Mucosa of stomach (tissue), 1 donor: ENCODE results near the gene CDX4.

Source experiments
- H3K27me3 ChIP-seq: one replicate; pipeline ENCODE4 v1.7.0; 2013; ENCODE audit warnings: mild to moderate bottlenecking, low read length; ENCODE audit not compliant: control insufficient read depth, insufficient read depth
- H3K36me3 ChIP-seq: one replicate; pipeline ENCODE4 v1.7.0; 2013; ENCODE audit warnings: low read length; ENCODE audit not compliant: control insufficient read depth, insufficient read depth
- H3K4me1 ChIP-seq: one replicate; pipeline ENCODE4 v1.7.0; 2013; ENCODE audit warnings: mild to moderate bottlenecking, low read length; ENCODE audit not compliant: control insufficient read depth, insufficient read depth
- H3K4me3 ChIP-seq: one replicate; pipeline ENCODE4 v1.7.0; 2013; ENCODE audit warnings: low read length
- H3K9ac ChIP-seq: one replicate; pipeline ENCODE4 v1.7.0; 2013; ENCODE audit warnings: mild to moderate bottlenecking, low read length, moderate library complexity
- H3K9me3 ChIP-seq: one replicate; pipeline ENCODE4 v1.7.0; 2013; ENCODE audit warnings: mild to moderate bottlenecking, low read length, moderate library complexity; ENCODE audit not compliant: control insufficient read depth
- donor health status: Pancreatic carcinoma.

The CDX4 gene, protein sequence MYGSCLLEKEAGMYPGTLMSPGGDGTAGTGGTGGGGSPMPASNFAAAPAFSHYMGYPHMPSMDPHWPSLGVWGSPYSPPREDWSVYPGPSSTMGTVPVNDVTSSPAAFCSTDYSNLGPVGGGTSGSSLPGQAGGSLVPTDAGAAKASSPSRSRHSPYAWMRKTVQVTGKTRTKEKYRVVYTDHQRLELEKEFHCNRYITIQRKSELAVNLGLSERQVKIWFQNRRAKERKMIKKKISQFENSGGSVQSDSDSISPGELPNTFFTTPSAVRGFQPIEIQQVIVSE

DNA sequence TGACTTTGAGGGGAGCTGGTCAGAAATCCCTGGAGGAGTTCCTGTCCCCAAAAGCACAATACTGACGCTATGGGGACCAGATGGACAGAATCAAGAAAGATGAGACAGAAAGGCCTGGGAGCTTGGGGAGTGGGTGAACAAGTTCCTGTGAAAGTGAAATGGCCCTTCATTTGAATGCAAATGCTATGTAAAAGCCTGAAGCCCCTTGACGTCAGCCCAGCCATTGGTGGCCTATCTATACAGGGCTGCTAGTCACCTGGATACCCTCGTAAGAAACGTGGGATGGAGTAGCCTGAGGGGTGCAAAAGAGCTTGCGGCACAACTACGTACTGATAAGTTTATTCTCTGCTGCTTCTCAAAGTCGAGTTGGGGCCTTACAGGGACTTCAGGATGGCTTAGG lies at the start of gene CDX4:
TSS of gene CDX4 (plus strand) at position 223 of the 400 bp plus-strand sequence. CDS start 201 bp downstream, outside the sequence.
- no peaks in the 10 kb centered on the region for H3K36me3 ChIP-seq
- H3K27me3 ChIP-seq: peaks cover 18% of the 10 kb centered on the region
- no peaks in the 10 kb centered on the region for H3K4me1 ChIP-seq
- no peak within 1 kb of the TSS for H3K9ac ChIP-seq
- H3K9me3 ChIP-seq: no peaks in the 10 kb centered on the region
- no peak within 1 kb of the TSS for H3K4me3 ChIP-seq

DNA sequence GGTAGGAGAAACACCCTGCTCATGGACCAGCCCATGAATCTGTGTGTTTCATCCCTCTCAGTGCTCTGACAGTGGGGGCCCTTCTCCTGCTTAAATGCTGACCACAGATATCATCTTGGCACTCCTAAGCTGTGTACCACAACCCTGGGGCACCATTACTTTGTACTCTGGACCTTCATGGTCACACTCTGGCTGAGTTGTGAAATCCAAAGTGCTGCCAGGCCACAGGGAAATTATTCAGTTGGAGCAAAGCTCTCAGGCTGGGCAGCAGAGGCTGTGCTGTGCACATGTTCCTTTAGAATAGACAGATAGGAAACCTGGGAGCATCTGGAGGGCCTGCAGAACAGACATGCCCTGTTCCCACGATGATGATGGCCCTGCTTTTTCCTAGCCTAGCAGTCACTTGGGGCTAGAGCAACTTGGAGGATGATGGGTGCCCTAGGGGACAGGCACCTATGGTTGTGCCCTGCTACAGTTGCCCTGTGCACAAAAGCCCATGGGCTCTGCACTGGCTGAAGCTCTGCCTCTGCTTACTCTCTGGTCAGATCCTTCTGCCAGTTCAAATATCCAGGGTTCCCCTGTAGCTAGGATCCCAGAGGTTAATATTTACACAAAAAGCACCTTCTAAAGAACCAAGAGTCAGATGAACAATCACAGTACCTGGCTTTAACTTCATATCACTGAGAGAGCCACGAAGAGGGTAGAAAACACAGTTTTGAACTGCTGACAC lies 48.5 kb upstream of the CDX4 start:
- Histone ChIP-seq H3K4me3 (no peak overlapping the region), H3K9me3 (no peaks in the 10 kb centered on the region), H3K27me3 (no peaks in the 10 kb centered on the region), H3K36me3 (no peaks in the 10 kb centered on the region), H3K4me1 (no peaks in the 10 kb centered on the region), H3K9ac (no peak overlapping the region)

- Histone ChIP-seq H3K4me1 (no peaks in the 10 kb centered on the region), H3K4me3 (no peak overlapping the region), H3K9ac (no peak overlapping the region), H3K9me3 (no peaks in the 10 kb centered on the region), H3K27me3 (no peaks in the 10 kb centered on the region), H3K36me3 (no peaks in the 10 kb centered on the region)
Measured at GRCh38 chrX:73400136-73400748, 46.6 kb upstream of the CDX4 start.

DNA sequence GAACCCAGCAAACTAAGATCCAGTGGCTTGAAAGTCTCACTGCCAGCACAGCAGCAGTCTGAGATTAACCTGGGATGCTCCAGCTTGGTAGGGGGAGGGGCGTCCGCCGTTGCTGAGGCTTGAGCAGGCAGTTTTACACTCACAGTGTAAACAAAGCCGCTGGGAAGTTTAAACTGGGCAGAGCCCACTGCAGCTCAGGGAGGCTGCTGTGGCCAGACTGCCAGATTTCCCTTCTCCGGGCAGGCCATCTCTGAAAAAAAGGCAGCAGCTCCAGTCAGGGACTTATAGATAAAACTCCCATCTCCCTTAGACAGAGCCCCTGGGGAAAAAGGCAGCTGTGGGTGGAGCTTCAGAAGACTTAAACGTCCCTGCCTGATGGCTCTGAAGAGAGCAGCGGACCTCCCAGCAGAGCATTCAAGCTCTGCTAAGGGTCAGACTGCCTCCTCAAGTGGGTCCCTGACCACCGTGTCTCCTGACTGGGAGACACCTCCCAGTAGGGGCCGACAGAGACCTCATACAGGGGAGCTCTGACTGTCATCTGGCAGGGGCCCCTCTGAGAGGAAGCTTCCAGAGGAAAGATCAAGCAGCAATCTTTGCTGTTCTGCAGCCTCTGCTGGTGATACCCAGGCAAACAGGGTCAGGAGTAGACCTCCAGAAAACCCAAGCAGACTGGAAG lies 45.1 kb upstream of the CDX4 start:
- Histone ChIP-seq H3K27me3 (no peaks in the 10 kb centered on the region), H3K36me3 (no peaks in the 10 kb centered on the region), H3K9ac (no peak overlapping the region), H3K4me3 (no peak overlapping the region), H3K4me1 (no peaks in the 10 kb centered on the region), H3K9me3 (no peaks in the 10 kb centered on the region)

- Histone ChIP-seq H3K4me3 (no peak overlapping the region), H3K27me3 (no peaks in the 10 kb centered on the region), H3K9ac (no peak overlapping the region), H3K4me1 (no peaks in the 10 kb centered on the region), H3K9me3 (no peaks in the 10 kb centered on the region), H3K36me3 (no peaks in the 10 kb centered on the region)
Measured at GRCh38 chrX:73412930-73413329, 33.9 kb upstream of the CDX4 start.

- H3K4me1 ChIP-seq: no peaks in the 10 kb centered on the region
- H3K36me3 ChIP-seq: no peaks in the 10 kb centered on the region
- H3K27me3 ChIP-seq: peaks cover 18% of the 10 kb centered on the region
- H3K9ac ChIP-seq: no peak overlapping the region
- H3K9me3 ChIP-seq: no peaks in the 10 kb centered on the region
- H3K4me3 ChIP-seq: no peak overlapping the region
Measured at GRCh38 chrX:73447311-73447794, 500 bp downstream of the CDX4 start.

DNA sequence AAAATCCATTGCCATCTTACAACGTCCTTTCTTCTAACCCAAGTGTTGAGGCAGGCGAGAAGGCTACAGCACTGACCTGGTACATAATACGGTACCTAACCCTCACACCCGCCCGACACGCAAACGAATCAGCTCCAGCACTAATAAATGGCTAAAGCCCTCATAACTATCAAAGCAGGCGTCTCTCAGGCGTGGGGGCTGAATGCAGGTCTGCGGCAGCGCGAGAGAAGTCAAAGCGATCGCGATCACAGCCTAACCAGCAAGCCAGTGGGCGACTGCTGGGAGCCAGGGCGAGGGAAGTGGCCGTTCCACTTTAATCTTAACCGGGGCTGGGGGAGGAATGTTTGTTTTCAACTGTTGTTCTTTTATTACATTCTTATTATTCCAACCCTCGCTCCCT lies 1.5 kb downstream of the CDX4 start:
- H3K27me3 ChIP-seq: peaks cover 18% of the 10 kb centered on the region
- no peaks in the 10 kb centered on the region for H3K36me3 ChIP-seq
- H3K4me3 ChIP-seq: no peak overlapping the region

GRCh38 chrX:73455171-73455570 lies 8.3 kb downstream of the CDX4 start:
- no peaks in the 10 kb centered on the region for H3K27me3 ChIP-seq
- no peak overlapping the region for H3K9ac ChIP-seq
- H3K36me3 ChIP-seq: no peaks in the 10 kb centered on the region
- no peaks in the 10 kb centered on the region for H3K4me1 ChIP-seq
- no peaks in the 10 kb centered on the region for H3K9me3 ChIP-seq
- no peak overlapping the region for H3K4me3 ChIP-seq

More for the DNA sequence above, 1.5 kb downstream of the CDX4 start:
- Histone ChIP-seq H3K9ac (no peak overlapping the region), H3K9me3 (no peaks in the 10 kb centered on the region), H3K4me1 (no peaks in the 10 kb centered on the region)

- no peaks in the 10 kb centered on the region for H3K4me1 ChIP-seq
- H3K27me3 ChIP-seq: no peaks in the 10 kb centered on the region
- no peak overlapping the region for H3K4me3 ChIP-seq
- no peaks in the 10 kb centered on the region for H3K9me3 ChIP-seq
- H3K36me3 ChIP-seq: no peaks in the 10 kb centered on the region
- H3K9ac ChIP-seq: no peak overlapping the region
Measured at GRCh38 chrX:73457306-73457705, 10.5 kb downstream of the CDX4 start.

DNA sequence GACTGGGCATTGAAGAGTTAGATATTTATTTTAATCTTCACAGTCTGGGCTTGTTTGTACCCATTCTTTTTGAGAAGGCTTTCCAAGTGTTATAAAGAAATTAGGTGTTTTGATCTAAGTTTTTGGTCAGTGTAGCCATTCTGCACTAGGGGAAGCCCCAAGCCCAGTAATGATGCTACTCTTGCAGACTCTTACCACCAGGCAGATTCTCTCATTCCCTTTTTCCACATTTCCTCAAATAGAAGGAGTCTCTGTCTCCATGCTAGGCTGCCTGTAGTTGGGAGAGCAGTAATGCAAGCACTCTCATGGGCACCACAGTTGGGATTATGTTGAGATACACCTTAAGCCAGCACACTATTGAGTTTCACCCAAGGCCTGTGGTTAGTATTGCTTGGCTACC lies 21.5 kb downstream of the CDX4 start:
- Histone ChIP-seq H3K27me3 (no peaks in the 10 kb centered on the region), H3K4me3 (no peak overlapping the region), H3K9ac (no peak overlapping the region), H3K9me3 (no peaks in the 10 kb centered on the region), H3K36me3 (no peaks in the 10 kb centered on the region), H3K4me1 (no peaks in the 10 kb centered on the region)

GRCh38 chrX:73478961-73479360 lies 32.1 kb downstream of the CDX4 start:
- no peak overlapping the region for H3K4me3 ChIP-seq
- no peaks in the 10 kb centered on the region for H3K4me1 ChIP-seq

DNA sequence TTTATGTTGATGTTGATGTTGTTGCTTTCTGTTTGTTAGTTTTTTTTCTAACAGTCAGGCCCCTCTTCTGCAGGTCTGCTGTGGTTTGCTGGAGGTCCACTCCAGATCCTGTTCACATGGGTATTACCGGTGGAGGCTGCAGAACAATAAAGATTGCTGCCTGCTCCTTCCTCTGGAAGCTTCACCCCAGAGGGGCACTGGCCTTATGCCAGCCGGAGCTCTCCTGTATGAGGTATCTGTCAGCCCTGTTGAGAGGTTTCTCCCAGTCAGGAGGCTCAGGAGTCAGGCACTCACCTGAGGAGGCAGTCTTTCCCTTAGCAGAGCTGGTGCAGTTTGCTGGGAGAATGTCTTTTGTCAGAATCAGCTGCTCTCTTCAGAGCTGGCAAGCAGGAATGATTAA lies 34.7 kb downstream of the CDX4 start:
- no peaks in the 10 kb centered on the region for H3K27me3 ChIP-seq
- H3K36me3 ChIP-seq: no peaks in the 10 kb centered on the region
- H3K9me3 ChIP-seq: no peaks in the 10 kb centered on the region
- H3K9ac ChIP-seq: no peak overlapping the region
- no peak overlapping the region for H3K4me3 ChIP-seq
- no peaks in the 10 kb centered on the region for H3K4me1 ChIP-seq

More at GRCh38 chrX:73478961-73479360, 32.1 kb downstream of the CDX4 start:
- H3K9ac ChIP-seq: no peak overlapping the region
- H3K27me3 ChIP-seq: no peaks in the 10 kb centered on the region
- no peaks in the 10 kb centered on the region for H3K9me3 ChIP-seq
- H3K36me3 ChIP-seq: no peaks in the 10 kb centered on the region
